ENCODE data around the gene TNIK. TPM values are rescaled to one million over a fixed set of nuclear protein-coding genes. Genes with fewer than 3 reads are reported as not detected.

Gene TNIK
- total RNA-seq, 1 donor from 2014 or later: 9.3 TPM

GRCh38 chr3:171213178-171213577, 247.0 kb downstream of the TNIK start:
- H3K4me1 Mint-ChIP-seq: no peaks in the 10 kb centered on the region
- no peak for DNase-seq (ENCODE audit: low spot score in 2 of 2, unreplicated experiment in 2 of 2)
- no peaks in the 10 kb centered on the region for H3K9me3 Mint-ChIP-seq
- H3K27me3 Mint-ChIP-seq (ENCODE audit: low read depth): no peaks in the 10 kb centered on the region
- no peak overlapping the region for H3K4me3 Mint-ChIP-seq
- no peaks in the 10 kb centered on the region for H3K36me3 Mint-ChIP-seq
- H3K27ac Mint-ChIP-seq: no peak overlapping the region
- no peak for TF ChIP-seq CTCF (IDR thresholded peaks at IDR 0.05; ENCODE audit: unreplicated experiment)

GRCh38 chr3:171212648-171213047, 247.6 kb downstream of the TNIK start:
- Mint-ChIP-seq H3K36me3 (no peaks in the 10 kb centered on the region), H3K4me3 (no peak overlapping the region), H3K4me1 (no peaks in the 10 kb centered on the region), H3K27ac (no peak overlapping the region), H3K27me3 (ENCODE audit: low read depth) (no peaks in the 10 kb centered on the region), H3K9me3 (no peaks in the 10 kb centered on the region)
- no peak for DNase-seq (ENCODE audit: low spot score in 2 of 2, unreplicated experiment in 2 of 2)
- TF ChIP-seq CTCF (IDR thresholded peaks at IDR 0.05; ENCODE audit: unreplicated experiment): no peak

GRCh38 chr3:171206283-171206682, 253.9 kb downstream of the TNIK start:
- DNase-seq (ENCODE audit: low spot score in 2 of 2, unreplicated experiment in 2 of 2): no peak
- Mint-ChIP-seq H3K9me3 (no peaks in the 10 kb centered on the region), H3K27me3 (ENCODE audit: low read depth) (no peaks in the 10 kb centered on the region), H3K36me3 (no peaks in the 10 kb centered on the region), H3K27ac (no peak overlapping the region), H3K4me3 (no peak overlapping the region), H3K4me1 (no peaks in the 10 kb centered on the region)
- no peak for TF ChIP-seq CTCF (IDR thresholded peaks at IDR 0.05; ENCODE audit: unreplicated experiment)

GRCh38 chr3:171204942-171205341, 255.3 kb downstream of the TNIK start:
- no peaks in the 10 kb centered on the region for H3K27me3 Mint-ChIP-seq (ENCODE audit: low read depth)
- no peaks in the 10 kb centered on the region for H3K9me3 Mint-ChIP-seq
- no peak overlapping the region for H3K27ac Mint-ChIP-seq
- H3K36me3 Mint-ChIP-seq: no peaks in the 10 kb centered on the region
- TF ChIP-seq CTCF (IDR thresholded peaks at IDR 0.05; ENCODE audit: unreplicated experiment): no peak
- no peak overlapping the region for H3K4me3 Mint-ChIP-seq
- no peak for DNase-seq (ENCODE audit: low spot score in 2 of 2, unreplicated experiment in 2 of 2)
- H3K4me1 Mint-ChIP-seq: no peaks in the 10 kb centered on the region

- Mint-ChIP-seq H3K27ac (no peak overlapping the region), H3K4me1 (no peaks in the 10 kb centered on the region), H3K36me3 (no peaks in the 10 kb centered on the region), H3K27me3 (ENCODE audit: low read depth) (no peaks in the 10 kb centered on the region), H3K4me3 (no peak overlapping the region), H3K9me3 (peaks cover 8% of the 10 kb centered on the region)
- DNase-seq (ENCODE audit: low spot score in 2 of 2, unreplicated experiment in 2 of 2): no peak
- TF ChIP-seq CTCF (IDR thresholded peaks at IDR 0.05; ENCODE audit: unreplicated experiment): no peak
Measured at GRCh38 chr3:171201825-171202224, 258.4 kb downstream of the TNIK start.

- no peak for DNase-seq (ENCODE audit: low spot score in 2 of 2, unreplicated experiment in 2 of 2)
- Mint-ChIP-seq H3K36me3 (no peaks in the 10 kb centered on the region), H3K27me3 (ENCODE audit: low read depth) (no peaks in the 10 kb centered on the region), H3K27ac (no peak overlapping the region), H3K4me3 (no peak overlapping the region), H3K9me3 (peaks cover 14% of the 10 kb centered on the region), H3K4me1 (no peaks in the 10 kb centered on the region)
- no peak for TF ChIP-seq CTCF (IDR thresholded peaks at IDR 0.05; ENCODE audit: unreplicated experiment)
Measured at GRCh38 chr3:171200750-171201088, 259.5 kb downstream of the TNIK start.

Measured in mesothelial cell of epicardium (in vitro differentiated cells).